SH-SY5Y (cell line): ENCODE measurements around the gene PCDHA3.

Experiments
- GATA2 ChIP-seq: IDR thresholded peaks from 2 replicates; pipeline ENCODE4 v1.6.1; 2011; ENCODE audit warnings: mild to moderate bottlenecking, low read depth, low read length
- GATA3 ChIP-seq: IDR thresholded peaks from 2 replicates; pipeline ENCODE4 v1.6.1; 2011; ENCODE audit warnings: low read depth, mild to moderate bottlenecking, low read length, moderate library complexity

DNA sequence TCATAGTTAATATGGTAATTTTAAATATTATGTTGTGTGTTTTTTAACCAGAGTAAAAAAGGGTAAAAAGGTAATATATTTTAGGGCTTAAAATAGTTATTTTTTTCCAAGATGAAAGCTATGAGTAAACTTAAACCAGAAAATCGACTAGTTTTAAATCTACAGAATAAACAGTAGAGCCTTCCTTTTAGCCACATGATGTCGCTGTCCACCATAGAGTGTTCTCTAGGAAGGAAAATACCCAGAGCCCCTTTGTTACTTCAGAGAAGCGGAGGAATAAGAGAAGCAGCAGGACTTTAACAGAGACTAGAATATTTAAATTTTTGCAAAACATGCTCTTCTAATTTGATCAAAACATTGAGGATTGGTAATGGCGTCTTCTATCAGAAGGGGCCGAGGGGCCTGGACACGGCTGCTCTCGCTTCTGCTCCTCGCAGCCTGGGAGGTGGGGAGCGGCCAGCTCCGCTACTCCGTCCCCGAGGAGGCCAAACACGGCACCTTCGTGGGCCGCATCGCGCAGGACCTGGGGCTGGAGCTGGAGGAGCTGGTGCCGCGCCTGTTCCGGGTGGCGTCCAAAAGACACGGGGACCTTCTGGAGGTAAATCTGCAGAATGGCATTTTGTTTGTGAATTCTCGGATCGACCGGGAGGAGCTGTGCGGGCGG is 6.1 kb upstream of the PCDHA3 start, which contains the start of gene PCDHA2:
- TF ChIP-seq GATA3, result no peak
- TF ChIP-seq GATA2, result no peak
